Activated T-cell treated with anti-CD3 and anti-CD28 coated beads, Interleukin-2, amount 50 U/mL, for 72 hours (primary cell): ENCODE measurements around the gene TRIM56. TPM values are rescaled to one million over a fixed set of nuclear protein-coding genes. Genes with fewer than 3 reads are reported as not detected.
"Not testable (repeated sequence)": the region's sequence is repeated elsewhere in the genome, so short reads cannot be mapped to it uniquely, and the experiment has no call there.

Source experiments
- ATAC-seq, 2 donors: fragments of 150-1000 bp; cut with Tn5 transposase; replicated peaks in 1 of 2; 2 replicates each; pipeline ENCODE4 v1.10.0; 2021; ENCODE audit warnings: moderate library complexity in 2 of 2, mild to moderate bottlenecking in 1 of 2
- DNase-seq, 2 donors: peaks; one replicate each; pipeline ENCODE4 v3.0.0; 2021 to 2022; ENCODE audit warnings: mixed read lengths in 1 of 2
- H3K27ac Mint-ChIP-seq: one replicate; pipeline ENCODE4 v1.8.0; 2022; ENCODE audit warnings: mild to moderate bottlenecking, moderate library complexity, mixed read lengths
- H3K27me3 Mint-ChIP-seq: one replicate; pipeline ENCODE4 v1.8.0; 2022; ENCODE audit warnings: low read depth, mixed read lengths
- H3K36me3 Mint-ChIP-seq, 2 donors: one replicate each; pipeline ENCODE4 v1.8.0; 2022; ENCODE audit warnings: mixed read lengths in 2 of 2, mild to moderate bottlenecking in 1 of 2; ENCODE audit not compliant: insufficient read depth in 2 of 2
- H3K4me1 Mint-ChIP-seq: one replicate; pipeline ENCODE4 v1.8.0; 2022; ENCODE audit warnings: low read depth, mixed read lengths
- H3K4me3 Mint-ChIP-seq, 2 donors: one replicate each; pipeline ENCODE4 v1.8.0; 2022; ENCODE audit warnings: mild to moderate bottlenecking in 2 of 2, mixed read lengths in 2 of 2, moderate library complexity in 2 of 2
- H3K9me3 Mint-ChIP-seq, 2 donors: one replicate each; pipeline ENCODE4 v1.8.0; 2022; ENCODE audit warnings: mixed read lengths in 2 of 2
- total RNA-seq, 2 donors: library from RNA; stranded (reverse); gene quantifications; one replicate each; pipeline ENCODE4 v1.2.3, GENCODE V29; 2022

Gene TRIM56
- total RNA-seq, 2 donors from 2014 or later, result 44.5 to 50.2 TPM

GRCh38 chr7:101122933-101123702 lies 37.8 kb downstream of the TRIM56 start:
- ATAC-seq (no peak), DNase-seq (no peak)
- Mint-ChIP-seq H3K9me3 (no peaks in the 10 kb centered on the region), H3K4me3 (peak overlapping the region in 1 of 2 donors; percentile 12), H3K36me3 (peaks cover 0 to 1% of the 10 kb centered on the region in 2 donors), H3K27me3 (peaks cover 64% of the 10 kb centered on the region), H3K4me1 (peaks cover 37% of the 10 kb centered on the region), H3K27ac (no peak overlapping the region)

GRCh38 chr7:101123703-101124068 lies 38.4 kb downstream of the TRIM56 start:
- Mint-ChIP-seq H3K27me3 (peaks cover 69% of the 10 kb centered on the region), H3K27ac (no peak overlapping the region)

GRCh38 chr7:101124376-101125056 lies 39.2 kb downstream of the TRIM56 start:
- peaks cover 37% of the 10 kb centered on the region for H3K4me1 Mint-ChIP-seq
- DNase-seq, result no peak
- peak overlapping the region; percentile 45 for H3K27ac Mint-ChIP-seq
- H3K4me3 Mint-ChIP-seq, result no peak overlapping the region
- H3K9me3 Mint-ChIP-seq, result no peaks in the 10 kb centered on the region
- H3K36me3 Mint-ChIP-seq, result peaks cover 0 to 1% of the 10 kb centered on the region in 2 donors
- ATAC-seq, result no peak
- H3K27me3 Mint-ChIP-seq, result peaks cover 71% of the 10 kb centered on the region

More at GRCh38 chr7:101123703-101124068, 38.4 kb downstream of the TRIM56 start:
- peaks cover 37% of the 10 kb centered on the region for H3K4me1 Mint-ChIP-seq
- no peaks in the 10 kb centered on the region for H3K9me3 Mint-ChIP-seq
- DNase-seq (no peak), ATAC-seq (no peak)
- peaks cover 0 to 1% of the 10 kb centered on the region in 2 donors for H3K36me3 Mint-ChIP-seq
- H3K4me3 Mint-ChIP-seq, result no peak overlapping the region

GRCh38 chr7:101125989-101126650 lies 40.8 kb downstream of the TRIM56 start:
- Mint-ChIP-seq H3K27me3 (peaks cover 74% of the 10 kb centered on the region), H3K36me3 (peaks cover 0 to 1% of the 10 kb centered on the region in 2 donors), H3K4me1 (peaks cover 37% of the 10 kb centered on the region), H3K9me3 (no peaks in the 10 kb centered on the region), H3K27ac (no peak overlapping the region), H3K4me3 (peak overlapping the region in 1 of 2 donors; percentile 66)
- no peak for DNase-seq
- ATAC-seq, result peak; percentile 20 to 33

GRCh38 chr7:101126651-101127459 lies 41.6 kb downstream of the TRIM56 start, which contains the start of gene SERPINE1:
Gene SERPINE1, plus strand, starts transcription at chr7:101127104. Its CDS starts 1,290 bp downstream, at chr7:101128394.
- Mint-ChIP-seq H3K36me3 (peaks cover 0 to 1% of the 10 kb centered on the region in 2 donors), H3K4me3 (peak within 1 kb of the TSS; percentile 62 to 66), H3K9me3 (no peaks in the 10 kb centered on the region), H3K4me1 (peaks cover 35% of the 10 kb centered on the region), H3K27ac (no peak within 1 kb of the TSS), H3K27me3 (peaks cover 72% of the 10 kb centered on the region)
- DNase-seq, result peak; percentile 46 to 61
- peak; percentile 81 to 83 for ATAC-seq

GRCh38 chr7:101127460-101128039 lies 42.3 kb downstream of the TRIM56 start:
- Mint-ChIP-seq H3K9me3 (no peaks in the 10 kb centered on the region), H3K27me3 (peaks cover 67% of the 10 kb centered on the region), H3K27ac (no peak overlapping the region), H3K36me3 (peaks cover 0 to 1% of the 10 kb centered on the region in 2 donors), H3K4me3 (peak overlapping the region; percentile 33 to 66), H3K4me1 (peaks cover 29% of the 10 kb centered on the region)
- no peak for ATAC-seq
- no peak for DNase-seq

- Mint-ChIP-seq H3K36me3 (peaks cover 0 to 1% of the 10 kb centered on the region in 2 donors), H3K27ac (no peak overlapping the region), H3K4me1 (peaks cover 29% of the 10 kb centered on the region), H3K4me3 (no peak overlapping the region), H3K27me3 (peaks cover 63% of the 10 kb centered on the region), H3K9me3 (no peaks in the 10 kb centered on the region)
- ATAC-seq (no peak), DNase-seq (no peak)
Measured at GRCh38 chr7:101128040-101128834, 43.0 kb downstream of the TRIM56 start.

- DNase-seq (no peak), ATAC-seq (no peak)
- Mint-ChIP-seq H3K36me3 (no peaks in the 10 kb centered on the region), H3K27me3 (peaks cover 67% of the 10 kb centered on the region), H3K27ac (no peak overlapping the region), H3K4me1 (peaks cover 35% of the 10 kb centered on the region), H3K9me3 (no peaks in the 10 kb centered on the region), H3K4me3 (no peak overlapping the region)
Measured at GRCh38 chr7:101129603-101130117, 44.4 kb downstream of the TRIM56 start.

GRCh38 chr7:101132626-101133600 lies 47.6 kb downstream of the TRIM56 start:
- not testable (repeated sequence) for H3K27ac Mint-ChIP-seq, ATAC-seq, H3K4me3 Mint-ChIP-seq, DNase-seq, H3K36me3 Mint-ChIP-seq, H3K9me3 Mint-ChIP-seq
- Mint-ChIP-seq H3K27me3 (peaks cover 45% of the 10 kb centered on the region), H3K4me1 (peaks cover 34% of the 10 kb centered on the region)

- ATAC-seq (no peak), DNase-seq (no peak)
- Mint-ChIP-seq H3K27ac (no peak overlapping the region), H3K9me3 (no peaks in the 10 kb centered on the region), H3K4me1 (peaks cover 43% of the 10 kb centered on the region), H3K36me3 (no peaks in the 10 kb centered on the region), H3K27me3 (peaks cover 36% of the 10 kb centered on the region), H3K4me3 (no peak overlapping the region)
Measured at GRCh38 chr7:101133621-101134398, 48.5 kb downstream of the TRIM56 start.
